T-helper 2 cell treated with Interferon-gamma antibody and Interleukin-4, amounts not matched to agents 5 μg/mL and 100 μg/mL, for 36 hours (primary cell): Measurements from ENCODE around the gene SPIRE2.

ENCODE experiments used
- DNase-seq: peaks from one replicate; pipeline ENCODE4 v3.0.0; 2021; ENCODE audit warnings: low spot score
- H3K27ac Mint-ChIP-seq: one replicate; pipeline ENCODE4 v1.8.0; 2021; ENCODE audit warnings: mild to moderate bottlenecking, mixed read lengths
- H3K27me3 Mint-ChIP-seq: one replicate; pipeline ENCODE4 v1.8.0; 2021; ENCODE audit warnings: low read depth, mixed read lengths
- H3K36me3 Mint-ChIP-seq: one replicate; pipeline ENCODE4 v1.8.0; 2021; ENCODE audit warnings: low read depth, mixed read lengths
- H3K4me1 Mint-ChIP-seq: one replicate; pipeline ENCODE4 v1.8.0; 2021; ENCODE audit warnings: low read depth, mixed read lengths
- H3K4me3 Mint-ChIP-seq: one replicate; pipeline ENCODE4 v1.8.0; 2022; ENCODE audit warnings: mild to moderate bottlenecking, moderate library complexity, mixed read lengths
- H3K9me3 Mint-ChIP-seq: one replicate; pipeline ENCODE4 v1.8.0; 2021; ENCODE audit warnings: mixed read lengths

Gene SPIRE2

GRCh38 chr16:89899879-89900481 lies 71.7 kb downstream of the SPIRE2 start:
- H3K4me1 Mint-ChIP-seq, result no peaks in the 10 kb centered on the region
- H3K9me3 Mint-ChIP-seq, result no peaks in the 10 kb centered on the region
- H3K27ac Mint-ChIP-seq, result no peak overlapping the region
- H3K36me3 Mint-ChIP-seq, result peaks cover 35% of the 10 kb centered on the region
- H3K4me3 Mint-ChIP-seq, result no peak overlapping the region
- no peaks in the 10 kb centered on the region for H3K27me3 Mint-ChIP-seq
- DNase-seq, result no peak

DNA sequence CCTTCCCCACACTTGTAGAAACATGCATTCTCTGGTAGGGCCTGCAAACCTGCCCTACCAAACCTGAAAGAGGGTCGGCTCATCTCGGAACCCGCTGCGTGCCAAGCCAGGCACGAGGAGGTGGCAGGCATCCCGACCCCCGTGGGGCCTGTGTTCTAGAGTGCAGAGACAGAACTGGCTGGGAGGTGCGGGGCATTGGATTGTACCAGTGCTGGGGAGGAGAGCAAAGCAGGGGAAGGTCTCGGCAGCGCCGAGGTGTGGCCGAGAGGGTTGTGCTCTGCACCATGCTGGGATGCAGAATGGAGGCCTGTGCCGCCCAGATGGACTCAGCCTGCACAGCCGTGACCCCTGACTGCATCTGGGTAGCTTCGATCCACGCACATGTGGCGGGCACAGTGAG lies 72.6 kb downstream of the SPIRE2 start:
- H3K9me3 Mint-ChIP-seq, result no peaks in the 10 kb centered on the region
- DNase-seq, result no peak
- no peaks in the 10 kb centered on the region for H3K4me1 Mint-ChIP-seq
- no peak overlapping the region for H3K27ac Mint-ChIP-seq
- no peaks in the 10 kb centered on the region for H3K27me3 Mint-ChIP-seq
- H3K36me3 Mint-ChIP-seq, result peaks cover 36% of the 10 kb centered on the region
- H3K4me3 Mint-ChIP-seq, result no peak overlapping the region

DNA sequence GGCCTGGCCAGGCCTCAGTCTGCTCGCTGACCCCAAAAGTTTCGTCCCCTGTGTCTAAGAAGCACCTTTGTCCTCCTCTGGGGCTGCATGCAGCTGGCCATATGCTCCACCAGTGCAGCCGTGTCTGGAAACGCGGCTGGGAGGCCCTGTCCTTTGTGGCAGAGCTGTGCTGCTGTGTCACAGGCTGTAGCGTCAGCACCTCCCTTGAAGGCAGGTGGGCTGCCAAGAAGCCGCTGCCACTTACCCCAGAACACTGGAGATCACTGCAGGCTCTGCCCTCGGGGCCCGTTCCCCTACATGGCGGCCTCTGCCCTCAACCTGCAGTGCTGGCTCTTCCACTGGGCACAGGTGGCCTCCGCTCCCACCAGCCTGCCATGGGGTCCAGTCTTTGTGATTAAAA lies 74.7 kb downstream of the SPIRE2 start:
- no peaks in the 10 kb centered on the region for H3K4me1 Mint-ChIP-seq
- H3K27me3 Mint-ChIP-seq, result no peaks in the 10 kb centered on the region
- H3K36me3 Mint-ChIP-seq, result peaks cover 42% of the 10 kb centered on the region
- H3K27ac Mint-ChIP-seq, result no peak overlapping the region
- DNase-seq, result no peak
- no peaks in the 10 kb centered on the region for H3K9me3 Mint-ChIP-seq
- H3K4me3 Mint-ChIP-seq, result no peak overlapping the region

GRCh38 chr16:89903908-89904515 lies 75.7 kb downstream of the SPIRE2 start:
- no peak overlapping the region for H3K27ac Mint-ChIP-seq
- H3K4me3 Mint-ChIP-seq, result no peak overlapping the region
- H3K27me3 Mint-ChIP-seq, result no peaks in the 10 kb centered on the region
- no peaks in the 10 kb centered on the region for H3K9me3 Mint-ChIP-seq
- no peaks in the 10 kb centered on the region for H3K4me1 Mint-ChIP-seq
- DNase-seq, result no peak
- H3K36me3 Mint-ChIP-seq, result peaks cover 36% of the 10 kb centered on the region

- H3K36me3 Mint-ChIP-seq, result peaks cover 32% of the 10 kb centered on the region
- no peaks in the 10 kb centered on the region for H3K9me3 Mint-ChIP-seq
Observed at GRCh38 chr16:89904606-89905510, 76.6 kb downstream of the SPIRE2 start.

DNA sequence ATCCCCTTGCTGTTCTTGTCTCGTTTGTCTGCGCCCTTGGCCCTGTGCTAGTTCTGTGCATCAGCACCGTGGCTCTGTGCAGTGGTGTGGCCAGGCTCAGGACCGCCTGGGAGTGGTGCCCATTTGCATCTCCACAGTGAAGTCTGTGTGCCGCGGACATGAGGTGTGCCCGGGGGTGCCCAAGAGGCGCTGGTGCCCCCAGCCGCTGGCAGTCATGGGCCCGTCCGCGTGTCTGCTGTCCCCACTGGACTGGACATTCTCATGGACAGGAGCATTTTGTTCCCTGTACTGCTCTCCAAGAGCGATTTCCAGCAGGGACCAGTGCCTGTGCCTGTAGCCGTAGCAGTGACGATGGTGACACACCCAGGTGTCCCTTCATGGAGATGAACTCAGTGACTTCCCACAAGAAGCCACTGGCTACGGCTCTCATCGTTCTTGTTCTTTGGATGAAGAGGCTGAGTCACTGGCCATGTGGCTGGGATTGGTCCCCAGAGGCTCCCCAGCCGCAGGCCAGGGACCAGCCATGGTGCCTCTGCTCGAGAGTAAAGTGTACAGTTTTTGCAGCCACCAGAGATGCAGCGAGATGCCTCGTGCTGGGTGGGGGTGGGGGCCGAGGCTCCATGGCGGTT lies 77.3 kb downstream of the SPIRE2 start:
- Mint-ChIP-seq H3K4me1 (no peaks in the 10 kb centered on the region), H3K4me3 (no peak overlapping the region), H3K9me3 (no peaks in the 10 kb centered on the region), H3K27ac (no peak overlapping the region), H3K36me3 (peaks cover 34% of the 10 kb centered on the region), H3K27me3 (no peaks in the 10 kb centered on the region)
- no peak for DNase-seq

More at GRCh38 chr16:89904606-89905510, 76.6 kb downstream of the SPIRE2 start:
- Mint-ChIP-seq H3K4me1 (no peaks in the 10 kb centered on the region), H3K4me3 (no peak overlapping the region), H3K27me3 (no peaks in the 10 kb centered on the region), H3K27ac (no peak overlapping the region)
- DNase-seq, result no peak

DNA sequence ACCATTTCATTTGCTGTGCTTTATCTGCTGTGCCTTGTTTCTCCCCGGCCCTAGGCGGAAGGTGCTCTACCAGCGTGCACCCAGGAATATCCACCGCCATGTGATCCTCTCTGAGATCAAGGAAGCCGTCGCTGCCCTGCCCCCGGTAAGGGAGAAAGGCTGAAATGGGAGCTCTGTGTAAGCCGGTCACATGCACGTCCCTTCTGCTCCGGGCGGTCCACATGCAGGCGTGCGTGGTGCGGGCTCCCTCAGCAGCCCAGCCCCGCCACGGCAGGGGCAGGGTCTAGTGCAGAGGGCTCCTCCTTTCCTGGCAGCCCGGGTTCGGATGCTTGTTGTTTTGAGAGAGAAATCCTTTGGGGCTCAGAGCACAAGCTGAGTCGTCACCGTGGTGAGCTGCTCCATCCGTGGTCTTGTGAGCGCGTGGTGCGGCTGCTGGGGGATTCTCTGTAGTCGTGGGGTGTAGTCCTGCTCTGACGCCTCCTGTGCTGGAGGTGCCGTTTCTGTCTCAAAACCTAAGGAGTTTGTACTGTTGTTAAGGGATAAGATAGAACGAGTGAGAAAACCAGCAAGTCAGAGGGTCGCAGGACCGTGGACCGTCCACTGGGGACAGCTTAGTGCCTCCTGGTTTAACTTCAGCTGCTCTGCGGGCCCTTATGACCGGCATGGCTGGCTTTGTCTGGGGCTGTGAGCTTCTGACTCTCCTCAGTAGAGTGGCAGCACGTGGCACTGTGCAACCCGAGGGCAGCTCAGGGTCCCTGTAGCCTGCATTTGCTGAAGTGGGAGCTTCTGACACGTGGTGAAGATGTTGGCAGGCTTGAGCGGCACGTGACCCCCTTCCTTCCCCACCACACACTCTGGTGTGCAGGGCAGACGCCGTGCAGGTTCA lies 78.1 kb downstream of the SPIRE2 start:
- peaks cover 38% of the 10 kb centered on the region for H3K36me3 Mint-ChIP-seq
- DNase-seq, result no peak
- no peak overlapping the region for H3K27ac Mint-ChIP-seq
- no peaks in the 10 kb centered on the region for H3K4me1 Mint-ChIP-seq
- no peaks in the 10 kb centered on the region for H3K27me3 Mint-ChIP-seq
- H3K4me3 Mint-ChIP-seq, result no peak overlapping the region
- no peaks in the 10 kb centered on the region for H3K9me3 Mint-ChIP-seq

GRCh38 chr16:89907055-89907814 lies 79.0 kb downstream of the SPIRE2 start:
- no peak for DNase-seq
- H3K4me3 Mint-ChIP-seq, result no peak overlapping the region
- no peaks in the 10 kb centered on the region for H3K9me3 Mint-ChIP-seq
- no peaks in the 10 kb centered on the region for H3K4me1 Mint-ChIP-seq
- no peak overlapping the region for H3K27ac Mint-ChIP-seq
- H3K27me3 Mint-ChIP-seq, result no peaks in the 10 kb centered on the region
- peaks cover 43% of the 10 kb centered on the region for H3K36me3 Mint-ChIP-seq

- Mint-ChIP-seq H3K9me3 (no peaks in the 10 kb centered on the region), H3K27ac (no peak overlapping the region)
Observed at GRCh38 chr16:89908236-89908635, 80.0 kb downstream of the SPIRE2 start.

GRCh38 chr16:89909777-89910716 lies 81.8 kb downstream of the SPIRE2 start:
- H3K27ac Mint-ChIP-seq, result no peak overlapping the region
- no peaks in the 10 kb centered on the region for H3K27me3 Mint-ChIP-seq
- peak; percentile 58 for DNase-seq
- H3K4me1 Mint-ChIP-seq, result no peaks in the 10 kb centered on the region
- H3K9me3 Mint-ChIP-seq, result no peaks in the 10 kb centered on the region
- no peak overlapping the region for H3K4me3 Mint-ChIP-seq
- peaks cover 56% of the 10 kb centered on the region for H3K36me3 Mint-ChIP-seq

More at GRCh38 chr16:89908236-89908635, 80.0 kb downstream of the SPIRE2 start:
- H3K4me1 Mint-ChIP-seq, result no peaks in the 10 kb centered on the region
- no peak overlapping the region for H3K4me3 Mint-ChIP-seq
- no peaks in the 10 kb centered on the region for H3K27me3 Mint-ChIP-seq
- peaks cover 47% of the 10 kb centered on the region for H3K36me3 Mint-ChIP-seq
- no peak for DNase-seq

GRCh38 chr16:89910717-89911354 lies 82.6 kb downstream of the SPIRE2 start:
- no peak overlapping the region for H3K27ac Mint-ChIP-seq
- H3K4me3 Mint-ChIP-seq, result no peak overlapping the region
- H3K36me3 Mint-ChIP-seq, result peaks cover 52% of the 10 kb centered on the region
- no peaks in the 10 kb centered on the region for H3K27me3 Mint-ChIP-seq
- no peaks in the 10 kb centered on the region for H3K9me3 Mint-ChIP-seq
- no peak for DNase-seq
- H3K4me1 Mint-ChIP-seq, result no peaks in the 10 kb centered on the region
